ENCODE results near the gene CDRT4. TPM values are rescaled to one million over a fixed set of nuclear protein-coding genes. Genes with fewer than 3 reads are reported as not detected.

The CDRT4 gene
- polyA plus RNA-seq, 1 experiment: 4.1 TPM

DNA sequence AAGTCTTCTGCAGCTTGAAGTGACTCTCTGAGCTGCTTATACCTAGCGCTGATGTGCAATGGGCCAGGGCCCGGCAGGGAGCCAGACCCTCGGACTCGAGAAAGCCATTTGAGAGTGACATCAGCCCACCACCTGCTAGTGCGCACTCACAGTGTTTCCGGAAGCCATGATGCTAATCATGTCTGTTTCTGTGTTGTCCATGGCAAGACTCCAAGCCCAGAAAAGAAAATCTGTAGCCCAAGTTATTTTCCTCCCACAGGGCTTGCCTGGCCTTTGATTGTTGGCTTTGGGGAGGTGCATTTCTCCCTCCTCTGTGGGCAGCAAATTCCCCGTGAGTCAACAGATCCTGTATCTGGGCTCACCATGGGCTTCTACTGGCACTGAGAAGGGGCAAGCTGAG is 1.8 kb upstream of the CDRT4 start:
- CTCF ChIA-PET: interaction anchor here (1.3 to 1.5 kb wide), 2 partner anchors 33 to 213 kb away, joined by 4 to 6 read pairs; no protein-coding TSS in a partner anchor
- TF ChIP-seq, protein P1, sequence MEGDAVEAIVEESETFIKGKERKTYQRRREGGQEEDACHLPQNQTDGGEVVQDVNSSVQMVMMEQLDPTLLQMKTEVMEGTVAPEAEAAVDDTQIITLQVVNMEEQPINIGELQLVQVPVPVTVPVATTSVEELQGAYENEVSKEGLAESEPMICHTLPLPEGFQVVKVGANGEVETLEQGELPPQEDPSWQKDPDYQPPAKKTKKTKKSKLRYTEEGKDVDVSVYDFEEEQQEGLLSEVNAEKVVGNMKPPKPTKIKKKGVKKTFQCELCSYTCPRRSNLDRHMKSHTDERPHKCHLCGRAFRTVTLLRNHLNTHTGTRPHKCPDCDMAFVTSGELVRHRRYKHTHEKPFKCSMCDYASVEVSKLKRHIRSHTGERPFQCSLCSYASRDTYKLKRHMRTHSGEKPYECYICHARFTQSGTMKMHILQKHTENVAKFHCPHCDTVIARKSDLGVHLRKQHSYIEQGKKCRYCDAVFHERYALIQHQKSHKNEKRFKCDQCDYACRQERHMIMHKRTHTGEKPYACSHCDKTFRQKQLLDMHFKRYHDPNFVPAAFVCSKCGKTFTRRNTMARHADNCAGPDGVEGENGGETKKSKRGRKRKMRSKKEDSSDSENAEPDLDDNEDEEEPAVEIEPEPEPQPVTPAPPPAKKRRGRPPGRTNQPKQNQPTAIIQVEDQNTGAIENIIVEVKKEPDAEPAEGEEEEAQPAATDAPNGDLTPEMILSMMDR (IDR thresholded peaks at IDR 0.05; ENCODE audit: low read depth, low read length): no peak

DNA sequence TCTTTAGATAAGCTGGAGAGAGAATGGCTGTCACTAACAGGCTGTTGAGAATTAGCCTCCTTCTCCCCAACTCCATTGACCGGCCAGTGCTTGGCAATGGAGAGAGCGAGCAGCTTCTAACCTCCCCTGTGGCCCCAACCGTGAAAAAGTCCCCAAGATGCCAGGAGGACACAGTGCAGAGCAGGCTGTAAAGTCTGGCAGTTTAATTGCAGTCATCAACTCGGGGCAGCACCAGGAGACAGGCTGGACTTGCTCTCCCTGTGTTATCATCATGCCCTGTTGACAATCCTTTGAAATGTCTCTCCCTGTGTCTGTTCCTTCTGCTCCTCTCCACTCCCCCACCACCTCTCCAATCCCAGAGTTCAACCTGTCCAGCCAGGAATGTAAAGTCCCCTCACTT is 705 bp upstream of the CDRT4 start:
- Histone ChIP-seq H3K27me3 (ENCODE audit: control insufficient read depth, insufficient read depth, low read length) (no peaks in the 10 kb centered on the region), H3K9me3 (ENCODE audit: control insufficient read depth, insufficient read depth, low read length) (peaks cover 7% of the 10 kb centered on the region; the same call in 1 of the 2 replicates), H3K4me3 (ENCODE audit: low read depth, low read length) (no peak overlapping the region), H3K27ac (ENCODE audit: low read depth, low read length) (no peak overlapping the region)
- CTCF ChIA-PET: interaction anchor here (0.6 to 1.3 kb wide), 2 partner anchors 35 to 115 kb away, joined by 3 to 6 read pairs; no protein-coding TSS in a partner anchor
- TF ChIP-seq, protein P1 (IDR thresholded peaks at IDR 0.05; ENCODE audit: low read depth, low read length): no peak
- POLR2A ChIA-PET: no interaction called here
- no peak for DNase-seq (ENCODE audit: low read depth, low spot score)

More for the DNA sequence above, 1.8 kb upstream of the CDRT4 start:
- H3K27ac ChIP-seq (ENCODE audit: low read depth, low read length): no peak overlapping the region
- POLR2A ChIA-PET: no interaction called here
- no peaks in the 10 kb centered on the region for H3K27me3 ChIP-seq (ENCODE audit: control insufficient read depth, insufficient read depth, low read length)
- DNase-seq (ENCODE audit: low read depth, low spot score): no peak
- H3K4me3 ChIP-seq (ENCODE audit: low read depth, low read length): no peak overlapping the region
- peaks cover 7% of the 10 kb centered on the region; the same call in 1 of the 2 replicates for H3K9me3 ChIP-seq (ENCODE audit: control insufficient read depth, insufficient read depth, low read length)

DNA sequence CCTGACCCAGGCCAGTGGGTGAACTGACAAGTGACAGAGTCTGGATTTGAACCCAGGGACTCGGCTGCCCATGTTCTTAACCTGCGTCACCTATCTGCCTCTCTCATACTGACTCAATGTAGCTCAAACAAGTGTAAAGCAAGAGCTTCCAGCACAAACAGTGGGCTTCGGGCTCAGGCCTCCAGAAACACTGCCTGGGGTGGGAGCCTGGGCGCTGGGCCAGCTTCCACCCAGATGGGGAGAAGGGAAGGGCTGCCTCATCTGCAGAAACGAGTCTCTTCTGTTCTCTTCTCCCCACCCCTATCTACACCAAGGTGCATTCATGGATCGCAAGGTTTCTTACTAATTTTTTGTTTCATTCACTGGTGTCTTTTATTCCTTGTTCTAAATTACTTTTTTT is 1.3 kb downstream of the CDRT4 start:
- CTCF ChIA-PET: interaction anchor here (0.7 to 1.8 kb wide), 3 partner anchors 37 to 202 kb away, joined by 3 to 6 read pairs (median 4); no protein-coding TSS in a partner anchor
- H3K4me3 ChIP-seq (ENCODE audit: low read depth, low read length): no peak overlapping the region
- no peaks in the 10 kb centered on the region for H3K27me3 ChIP-seq (ENCODE audit: control insufficient read depth, insufficient read depth, low read length)
- TF ChIP-seq, protein P1 (IDR thresholded peaks at IDR 0.05; ENCODE audit: low read depth, low read length): no peak
- DNase-seq (ENCODE audit: low read depth, low spot score): no peak
- POLR2A ChIA-PET: interaction anchor here (0.6 to 0.7 kb wide), 2 partner anchors 204 to 205 kb away, joined by 3 to 4 read pairs; no protein-coding TSS in a partner anchor
- no peak overlapping the region for H3K27ac ChIP-seq (ENCODE audit: low read depth, low read length)
- peaks cover 7% of the 10 kb centered on the region; the same call in 1 of the 2 replicates for H3K9me3 ChIP-seq (ENCODE audit: control insufficient read depth, insufficient read depth, low read length)

DNA sequence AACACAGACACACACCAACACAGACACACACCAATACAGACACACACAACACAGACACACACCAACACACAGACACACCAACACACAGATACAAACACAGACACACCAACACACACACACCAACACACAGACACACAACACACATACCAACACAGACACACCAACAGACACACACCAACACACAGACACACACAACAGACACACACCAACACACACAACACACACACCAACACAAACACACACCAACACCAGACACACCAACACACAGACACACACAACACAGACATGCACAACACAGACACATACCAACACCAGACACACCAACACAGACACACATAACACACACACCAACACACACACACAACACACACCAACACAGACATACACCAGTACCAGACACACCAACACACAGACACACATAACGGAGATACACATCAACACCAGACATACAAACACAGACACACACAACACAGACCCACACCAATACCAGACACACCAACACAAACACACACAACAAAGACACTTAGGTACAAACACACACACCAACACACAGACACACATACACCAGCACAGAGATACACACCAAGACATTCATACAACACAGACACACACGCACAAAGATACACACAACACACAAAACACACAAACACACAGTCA is 2.2 kb downstream of the CDRT4 start:
- TF ChIP-seq, protein P1 (IDR thresholded peaks at IDR 0.05; ENCODE audit: low read depth, low read length): no peak
- ChIA-PET CTCF (interaction anchor here (1.8 kb wide), 1 partner anchor 38 kb away, joined by 6 read pairs; no protein-coding TSS in a partner anchor), POLR2A (no interaction called here)
- DNase-seq (ENCODE audit: low read depth, low spot score): no peak
- no peaks in the 10 kb centered on the region for H3K27me3 ChIP-seq (ENCODE audit: control insufficient read depth, insufficient read depth, low read length)
- peaks cover 7% of the 10 kb centered on the region; the same call in 1 of the 2 replicates for H3K9me3 ChIP-seq (ENCODE audit: control insufficient read depth, insufficient read depth, low read length)
- H3K27ac ChIP-seq (ENCODE audit: low read depth, low read length): no peak overlapping the region
- H3K4me3 ChIP-seq (ENCODE audit: low read depth, low read length): no peak overlapping the region
